Effector memory CD4-positive, alpha-beta T cell (primary cell): ENCODE measurements around the gene PITX1.

Source experiments
- DNase-seq, 3 donors: peaks; one replicate each; pipeline ENCODE4 v3.0.0-alpha.2; 2020
- H3K27ac ChIP-seq: 2 replicates; pipeline ENCODE4 v1.7.0; 2013; ENCODE audit warnings: mild to moderate bottlenecking, low read length, moderate library complexity; ENCODE audit not compliant: insufficient read depth, poor library complexity, severe bottlenecking
- H3K27me3 ChIP-seq: replicated peaks from 2 replicates; pipeline ENCODE4 v1.7.0; 2013; ENCODE audit warnings: mild to moderate bottlenecking, low read length; ENCODE audit not compliant: insufficient read depth, control insufficient read depth, poor library complexity, severe bottlenecking
- H3K36me3 ChIP-seq: 2 replicates; pipeline ENCODE4 v1.7.0; 2013; ENCODE audit warnings: mild to moderate bottlenecking, low read length, moderate library complexity; ENCODE audit not compliant: control insufficient read depth, insufficient read depth
- H3K4me1 ChIP-seq: 2 replicates; pipeline ENCODE4 v1.7.0; 2013; ENCODE audit warnings: low read length, mild to moderate bottlenecking; ENCODE audit not compliant: control insufficient read depth, insufficient read depth, poor library complexity, severe bottlenecking
- H3K4me3 ChIP-seq: 2 replicates; pipeline ENCODE4 v1.7.0; 2013; ENCODE audit warnings: low read length, low read depth, mild to moderate bottlenecking; ENCODE audit not compliant: insufficient read depth, poor library complexity, severe bottlenecking
- H3K9me3 ChIP-seq: 2 replicates; pipeline ENCODE4 v1.7.0; 2013; ENCODE audit warnings: mild to moderate bottlenecking, low read length, moderate library complexity; ENCODE audit not compliant: control insufficient read depth

The PITX1 gene

DNA sequence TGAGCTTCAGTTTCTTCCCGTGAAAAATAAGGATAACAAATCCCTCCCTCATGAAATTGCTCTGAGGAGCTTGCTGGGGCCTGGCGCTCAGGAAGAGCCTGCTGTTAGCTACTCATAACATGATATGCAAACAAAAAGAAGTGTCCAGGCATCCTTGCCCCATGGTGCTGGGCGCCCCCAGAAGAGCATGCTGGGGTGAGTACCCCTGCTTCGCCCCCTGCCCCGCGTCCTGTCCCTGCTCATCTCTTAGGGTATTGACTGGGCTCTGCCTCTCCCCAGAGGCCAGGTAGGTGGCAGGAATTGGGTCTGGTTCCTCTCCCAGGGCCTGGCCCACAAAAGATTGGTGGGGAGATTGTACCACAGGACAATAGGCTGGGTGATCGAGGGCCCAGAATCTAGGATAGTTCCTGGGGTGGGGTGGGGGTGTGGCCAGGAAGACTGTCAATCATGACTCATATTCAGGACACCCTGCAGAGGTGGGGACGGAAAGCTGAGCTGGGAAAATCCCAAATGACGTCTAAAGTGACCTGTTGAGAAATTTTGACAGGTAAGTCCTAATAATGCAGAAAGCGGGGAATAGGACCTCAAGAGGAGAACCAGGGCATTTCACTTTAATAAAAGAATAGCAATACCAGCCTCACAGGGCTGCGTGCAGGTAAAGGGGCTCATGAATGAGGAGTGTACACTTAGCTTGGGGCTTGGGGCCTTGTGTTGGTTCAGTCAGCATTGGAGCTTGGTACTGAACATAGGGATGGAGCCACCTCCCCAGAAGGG is 8.9 kb downstream of the PITX1 start:
- Histone ChIP-seq H3K4me3 (no peak overlapping the region), H3K36me3 (no peaks in the 10 kb centered on the region), H3K27ac (no peak overlapping the region), H3K27me3 (peaks cover 18% of the 10 kb centered on the region), H3K9me3 (no peaks in the 10 kb centered on the region), H3K4me1 (no peaks in the 10 kb centered on the region)
- DNase-seq, result no peak

DNA sequence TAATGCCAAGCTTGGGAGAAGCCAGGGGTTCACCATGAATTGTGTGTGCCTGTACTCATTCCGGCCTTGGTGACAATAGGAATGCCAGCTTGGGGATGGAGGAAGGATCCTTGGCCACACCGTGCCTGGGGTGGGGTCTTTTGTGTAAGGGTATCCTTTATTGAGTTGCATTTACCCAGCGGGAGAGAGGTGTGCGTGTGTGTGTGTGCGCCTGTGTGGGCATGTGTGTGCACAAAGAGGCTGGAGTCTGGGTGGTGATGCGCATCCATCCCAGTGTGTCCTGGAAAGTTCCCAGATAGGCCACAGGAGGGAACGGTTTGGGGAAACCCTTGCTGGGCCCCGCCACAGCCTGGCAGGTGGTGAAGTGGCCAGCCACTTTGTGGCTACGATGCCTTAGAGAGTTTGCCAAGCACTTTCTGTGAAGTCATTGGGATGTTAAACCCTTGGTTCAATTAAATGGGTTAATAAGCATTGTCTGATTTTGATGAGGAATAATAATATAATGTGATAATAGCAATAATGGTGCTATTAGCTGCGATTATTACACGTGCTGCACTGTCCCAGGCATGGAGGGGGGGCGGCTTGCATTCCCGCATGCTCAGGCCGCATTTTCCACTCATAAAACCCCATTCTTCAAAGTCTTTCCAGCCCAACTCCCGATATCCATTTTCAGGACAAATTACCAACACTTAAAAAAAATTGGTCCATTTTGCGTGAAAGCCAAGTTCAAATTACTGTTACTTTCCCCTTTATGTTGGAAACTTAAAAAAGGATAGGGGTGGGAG is 13.7 kb downstream of the PITX1 start:
- Histone ChIP-seq H3K9me3 (no peaks in the 10 kb centered on the region), H3K27ac (no peak overlapping the region), H3K36me3 (no peaks in the 10 kb centered on the region), H3K27me3 (no peaks in the 10 kb centered on the region), H3K4me3 (no peak overlapping the region), H3K4me1 (no peaks in the 10 kb centered on the region)
- no peak for DNase-seq

DNA sequence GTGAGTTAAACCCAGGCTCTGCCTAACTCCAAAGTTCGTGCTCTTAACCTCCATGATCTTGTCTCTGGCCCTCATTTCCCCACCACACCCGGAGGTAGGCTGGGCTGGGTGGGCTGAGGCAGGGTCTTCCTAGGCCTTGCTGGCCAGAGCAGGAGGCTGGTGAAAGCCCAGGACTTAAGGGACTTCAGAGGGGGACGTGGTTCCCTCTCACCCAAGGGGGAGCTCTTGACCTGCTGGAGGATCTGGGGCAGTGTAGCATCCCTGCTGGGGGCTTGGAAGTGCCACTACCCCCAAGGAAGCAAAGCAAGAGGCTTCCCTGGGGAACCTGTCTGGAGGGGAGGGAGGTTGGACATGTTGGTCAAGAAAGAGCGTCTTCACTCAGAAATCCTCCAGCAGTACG is 14.7 kb downstream of the PITX1 start:
- Histone ChIP-seq H3K27ac (no peak overlapping the region), H3K9me3 (no peaks in the 10 kb centered on the region), H3K4me1 (no peaks in the 10 kb centered on the region), H3K27me3 (no peaks in the 10 kb centered on the region), H3K4me3 (no peak overlapping the region), H3K36me3 (no peaks in the 10 kb centered on the region)
- no peak for DNase-seq

DNA sequence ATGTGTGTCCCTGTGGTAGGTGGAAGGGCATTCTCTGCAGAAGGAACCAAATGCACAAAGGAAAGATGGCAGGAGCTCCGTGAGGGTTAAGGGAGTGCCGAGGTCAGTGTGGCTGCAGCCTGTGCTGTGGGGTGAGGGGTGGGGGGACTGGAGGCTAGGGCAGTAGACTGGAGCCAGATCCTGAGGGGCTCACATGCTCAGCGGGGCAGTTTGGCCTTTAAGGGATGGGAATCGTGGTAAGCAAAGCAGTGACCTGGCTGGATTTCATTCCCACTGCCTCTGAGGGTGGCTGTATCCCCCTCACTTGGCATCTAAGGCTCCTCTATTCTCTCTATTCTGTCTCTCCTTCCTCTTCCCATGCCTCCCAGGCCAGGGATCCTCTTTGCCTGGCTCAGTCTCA is 15.6 kb downstream of the PITX1 start:
- H3K36me3 ChIP-seq, result no peaks in the 10 kb centered on the region
- H3K27me3 ChIP-seq, result no peaks in the 10 kb centered on the region
- no peak for DNase-seq

DNA sequence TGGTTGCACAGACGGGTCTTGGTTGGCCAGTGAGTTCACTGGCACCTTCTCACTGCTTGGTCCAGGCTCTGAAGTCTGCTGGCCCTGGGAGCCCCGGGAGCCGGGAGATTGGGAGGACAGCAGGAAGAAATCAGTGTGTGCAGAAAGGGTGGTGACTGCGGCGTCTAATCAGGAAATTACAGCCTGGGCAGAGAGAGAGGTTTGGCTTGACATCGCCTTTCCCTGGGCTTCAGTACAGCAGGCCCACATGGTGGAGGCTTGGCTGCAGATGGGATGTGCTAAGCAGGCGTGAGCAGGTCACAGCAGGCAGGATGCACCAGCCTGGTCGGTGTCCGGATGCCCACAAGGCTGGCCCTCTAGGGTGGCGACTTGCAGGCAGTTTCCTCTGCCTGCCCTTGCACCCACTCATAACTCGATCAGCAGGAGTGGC is 17.2 kb downstream of the PITX1 start:
- Histone ChIP-seq H3K4me1 (no peaks in the 10 kb centered on the region), H3K4me3 (no peak overlapping the region), H3K9me3 (no peaks in the 10 kb centered on the region), H3K36me3 (no peaks in the 10 kb centered on the region), H3K27ac (no peak overlapping the region), H3K27me3 (no peaks in the 10 kb centered on the region)
- no peak for DNase-seq

More for the DNA sequence above, 15.6 kb downstream of the PITX1 start:
- no peak overlapping the region for H3K4me3 ChIP-seq
- no peaks in the 10 kb centered on the region for H3K9me3 ChIP-seq
- H3K27ac ChIP-seq, result no peak overlapping the region
- no peaks in the 10 kb centered on the region for H3K4me1 ChIP-seq

DNA sequence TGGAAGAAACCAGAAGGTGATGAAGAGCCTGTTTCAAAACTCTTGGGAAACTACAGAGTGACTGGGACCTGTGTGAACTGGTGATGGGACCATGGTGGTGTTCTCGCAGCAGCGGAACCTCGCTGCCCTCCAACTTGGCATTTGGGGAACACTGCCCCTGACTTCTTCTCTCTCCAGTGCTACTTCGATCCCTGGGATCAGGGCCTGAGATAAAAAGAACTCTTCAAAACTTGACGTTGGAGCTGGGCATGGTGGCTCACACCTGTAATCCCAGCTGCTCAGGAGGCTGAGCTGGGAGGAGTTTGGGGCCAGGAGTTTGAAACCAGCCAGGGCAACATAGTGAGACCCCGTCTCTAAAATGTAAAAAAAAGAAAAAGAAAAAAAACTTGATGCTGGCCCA is 18.1 kb downstream of the PITX1 start:
- Histone ChIP-seq H3K27me3 (no peaks in the 10 kb centered on the region), H3K4me1 (no peaks in the 10 kb centered on the region)

DNA sequence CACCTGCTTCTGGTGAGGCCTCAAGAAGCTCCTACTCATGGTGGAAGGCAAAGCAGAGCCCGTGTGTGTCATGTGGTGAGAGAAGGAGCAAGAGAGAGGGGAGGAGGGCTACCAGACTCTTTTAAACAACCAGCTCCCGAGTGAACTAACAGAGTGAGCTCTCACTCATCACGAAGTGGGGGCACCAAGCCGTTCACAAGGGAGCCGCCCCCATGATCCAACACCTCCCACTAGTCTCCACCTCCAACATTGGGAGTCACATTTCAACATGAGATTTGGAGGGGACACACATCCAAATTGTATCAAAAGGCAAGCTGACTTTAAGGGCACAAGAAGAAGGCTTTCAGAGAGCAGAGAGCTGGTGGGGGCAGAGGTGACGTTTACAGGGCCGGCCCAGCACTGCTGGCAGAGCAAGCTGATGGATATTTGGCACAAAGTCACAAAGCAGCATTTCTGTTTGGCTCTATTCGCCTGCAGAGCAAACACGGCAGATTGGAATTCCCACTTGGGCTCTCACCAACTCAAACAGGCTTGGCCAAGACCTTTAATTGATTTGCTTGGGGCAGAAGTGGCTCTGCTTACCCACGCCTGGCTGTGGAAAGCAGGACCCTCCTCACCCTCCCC is 20.0 kb downstream of the PITX1 start:
- Histone ChIP-seq H3K4me1 (no peaks in the 10 kb centered on the region), H3K9me3 (no peaks in the 10 kb centered on the region), H3K4me3 (no peak overlapping the region), H3K27ac (no peak overlapping the region), H3K27me3 (no peaks in the 10 kb centered on the region), H3K36me3 (no peaks in the 10 kb centered on the region)
- DNase-seq, result no peak

More for the DNA sequence above, 18.1 kb downstream of the PITX1 start:
- no peak for DNase-seq
- no peaks in the 10 kb centered on the region for H3K36me3 ChIP-seq
- no peak overlapping the region for H3K27ac ChIP-seq
- H3K9me3 ChIP-seq, result no peaks in the 10 kb centered on the region
- no peak overlapping the region for H3K4me3 ChIP-seq

DNA sequence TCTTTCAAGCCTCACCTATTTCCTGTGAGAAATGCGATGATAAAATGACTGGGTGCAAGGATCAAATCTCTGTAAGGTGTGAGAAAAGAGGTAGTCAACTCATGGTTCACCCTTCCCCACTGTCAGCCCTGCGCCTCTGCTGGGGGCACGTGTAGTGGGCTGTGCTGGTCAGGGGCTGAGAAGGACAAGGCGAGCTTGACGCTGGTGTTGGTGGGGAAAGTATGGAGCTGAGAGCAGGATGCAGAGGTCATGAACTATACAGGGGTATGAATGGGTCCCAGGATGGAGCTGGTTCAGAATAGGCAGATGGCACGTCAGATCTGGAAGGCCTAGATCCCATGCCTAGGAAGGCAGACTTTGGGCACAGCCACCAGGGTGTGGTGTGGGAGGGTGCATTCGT is 20.6 kb downstream of the PITX1 start:
- DNase-seq, result no peak
- no peaks in the 10 kb centered on the region for H3K36me3 ChIP-seq
- no peaks in the 10 kb centered on the region for H3K9me3 ChIP-seq
- no peak overlapping the region for H3K27ac ChIP-seq
- H3K4me1 ChIP-seq, result no peaks in the 10 kb centered on the region
- H3K4me3 ChIP-seq, result no peak overlapping the region
- no peaks in the 10 kb centered on the region for H3K27me3 ChIP-seq

DNA sequence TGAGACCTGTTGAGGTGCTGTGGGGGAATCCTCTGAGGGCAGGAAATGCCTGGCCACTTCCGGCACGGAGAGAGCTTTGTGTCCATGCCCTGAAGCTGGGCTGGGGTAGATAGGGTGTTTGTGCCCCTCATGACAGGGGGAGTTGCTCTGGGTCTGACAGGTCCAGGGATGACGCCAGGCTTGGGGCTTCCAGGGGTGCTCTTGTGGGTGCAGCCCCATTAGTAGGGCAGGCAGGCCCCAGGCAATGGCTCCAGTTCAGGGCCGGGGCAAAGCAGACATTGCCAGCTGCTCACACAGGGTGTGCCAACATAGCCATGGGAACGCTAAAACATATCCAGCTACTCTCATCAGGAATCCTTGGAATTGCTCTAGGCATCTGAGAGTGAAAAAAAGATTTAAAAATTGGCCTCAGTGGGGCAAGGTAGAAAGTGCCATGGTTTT is 21.1 kb downstream of the PITX1 start:
- no peaks in the 10 kb centered on the region for H3K27me3 ChIP-seq
- no peak overlapping the region for H3K27ac ChIP-seq
- no peak overlapping the region for H3K4me3 ChIP-seq
- no peaks in the 10 kb centered on the region for H3K9me3 ChIP-seq
- no peaks in the 10 kb centered on the region for H3K36me3 ChIP-seq
- H3K4me1 ChIP-seq, result no peaks in the 10 kb centered on the region
- no peak for DNase-seq
